ENCODE data around the gene RXRB. TPM values are rescaled to one million over a fixed set of nuclear protein-coding genes. Genes with fewer than 3 reads are reported as not detected.

RXRB gene
- polyA plus RNA-seq, 2 of the 4 experiments (the other 2 are of a cell fraction) = 15.6 to 20.3 TPM

GRCh38 chr6:33160728-33161344, 39.6 kb downstream of the RXRB start:
- Histone ChIP-seq H3K9me3 (no peaks in the 10 kb centered on the region), H3K4me1 (peaks cover 14% of the 10 kb centered on the region; the same call in 2 of the 3 replicates), H3K4me2 (peak overlapping the region; percentile 86), H3K27ac (peak overlapping the region in 1 of 2 experiments; percentile 91; a peak in 2 of 6 replicates), H3K4me3 (peak overlapping the region; percentile 49; the same call in 1 of the 3 replicates)
- ChIA-PET CTCF (interaction anchor here (0.7 to 5.2 kb wide), 15 partner anchors 7 to 159 kb away, joined by 3 to 39 read pairs (median 4); no protein-coding TSS in a partner anchor), POLR2A (no interaction called here)
- DNase-seq (ENCODE audit: low read depth in 1 of 2, low spot score in 1 of 2) (peak in 1 of 2 experiments; percentile 45), FAIRE-seq (no peak), ATAC-seq (peak in 1 of 2 experiments; percentile 65; a peak in 3 of 6 replicates)
- 29% methylated on average over 6 of the region's 13 CpGs for WGBS (ENCODE audit: missing lambda C conversion rate)
- TF ChIP-seq, protein P1, sequence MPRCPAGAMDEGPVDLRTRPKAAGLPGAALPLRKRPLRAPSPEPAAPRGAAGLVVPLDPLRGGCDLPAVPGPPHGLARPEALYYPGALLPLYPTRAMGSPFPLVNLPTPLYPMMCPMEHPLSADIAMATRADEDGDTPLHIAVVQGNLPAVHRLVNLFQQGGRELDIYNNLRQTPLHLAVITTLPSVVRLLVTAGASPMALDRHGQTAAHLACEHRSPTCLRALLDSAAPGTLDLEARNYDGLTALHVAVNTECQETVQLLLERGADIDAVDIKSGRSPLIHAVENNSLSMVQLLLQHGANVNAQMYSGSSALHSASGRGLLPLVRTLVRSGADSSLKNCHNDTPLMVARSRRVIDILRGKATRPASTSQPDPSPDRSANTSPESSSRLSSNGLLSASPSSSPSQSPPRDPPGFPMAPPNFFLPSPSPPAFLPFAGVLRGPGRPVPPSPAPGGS (IDR thresholded peaks at IDR 0.05) = no peak
- TF ChIP-seq RNF2 (IDR thresholded peaks at IDR 0.05; ENCODE audit: borderline replicate concordance, low read depth) (no peak), MAZ (IDR thresholded peaks at IDR 0.05; ENCODE audit: borderline replicate concordance, low read depth, low read length) (no peak), RCOR1 (IDR thresholded peaks at IDR 0.05; ENCODE audit: low read depth, low read length) (no peak), JUNB (IDR thresholded peaks at IDR 0.05) (no peak), NR3C1 (IDR thresholded peaks at IDR 0.05) (no peak), POLR2A (IDR thresholded peaks at IDR 0.05; ENCODE audit: low read length) (no peak), NFE2L2 (conservative IDR thresholded peaks at IDR 0.05; ENCODE audit: low read length) (no peak), HOXB5 (CRISPR knock-in tag; IDR thresholded peaks at IDR 0.05) (no peak), E2F6 (IDR thresholded peaks at IDR 0.05; ENCODE audit: borderline replicate concordance, low read depth) (no peak), MYC (IDR thresholded peaks at IDR 0.05; ENCODE audit: borderline replicate concordance, low read length) (no peak), SMC3 (IDR thresholded peaks at IDR 0.05) (no peak), CHD4 (IDR thresholded peaks at IDR 0.05; ENCODE audit: borderline replicate concordance) (no peak)
- TF ChIP-seq, protein P2, sequence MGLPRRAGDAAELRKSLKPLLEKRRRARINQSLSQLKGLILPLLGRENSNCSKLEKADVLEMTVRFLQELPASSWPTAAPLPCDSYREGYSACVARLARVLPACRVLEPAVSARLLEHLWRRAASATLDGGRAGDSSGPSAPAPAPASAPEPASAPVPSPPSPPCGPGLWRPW (IDR thresholded peaks at IDR 0.05) = no peak
- TF ChIP-seq, protein P3, sequence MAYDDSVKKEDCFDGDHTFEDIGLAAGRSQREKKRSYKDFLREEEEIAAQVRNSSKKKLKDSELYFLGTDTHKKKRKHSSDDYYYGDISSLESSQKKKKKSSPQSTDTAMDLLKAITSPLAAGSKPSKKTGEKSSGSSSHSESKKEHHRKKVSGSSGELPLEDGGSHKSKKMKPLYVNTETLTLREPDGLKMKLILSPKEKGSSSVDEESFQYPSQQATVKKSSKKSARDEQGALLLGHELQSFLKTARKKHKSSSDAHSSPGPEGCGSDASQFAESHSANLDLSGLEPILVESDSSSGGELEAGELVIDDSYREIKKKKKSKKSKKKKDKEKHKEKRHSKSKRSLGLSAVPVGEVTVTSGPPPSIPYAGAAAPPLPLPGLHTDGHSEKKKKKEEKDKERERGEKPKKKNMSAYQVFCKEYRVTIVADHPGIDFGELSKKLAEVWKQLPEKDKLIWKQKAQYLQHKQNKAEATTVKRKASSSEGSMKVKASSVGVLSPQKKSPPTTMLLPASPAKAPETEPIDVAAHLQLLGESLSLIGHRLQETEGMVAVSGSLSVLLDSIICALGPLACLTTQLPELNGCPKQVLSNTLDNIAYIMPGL (CRISPR knock-in tag; IDR thresholded peaks at IDR 0.05; ENCODE audit: borderline replicate concordance) = no peak
- TF ChIP-seq, protein P4, sequence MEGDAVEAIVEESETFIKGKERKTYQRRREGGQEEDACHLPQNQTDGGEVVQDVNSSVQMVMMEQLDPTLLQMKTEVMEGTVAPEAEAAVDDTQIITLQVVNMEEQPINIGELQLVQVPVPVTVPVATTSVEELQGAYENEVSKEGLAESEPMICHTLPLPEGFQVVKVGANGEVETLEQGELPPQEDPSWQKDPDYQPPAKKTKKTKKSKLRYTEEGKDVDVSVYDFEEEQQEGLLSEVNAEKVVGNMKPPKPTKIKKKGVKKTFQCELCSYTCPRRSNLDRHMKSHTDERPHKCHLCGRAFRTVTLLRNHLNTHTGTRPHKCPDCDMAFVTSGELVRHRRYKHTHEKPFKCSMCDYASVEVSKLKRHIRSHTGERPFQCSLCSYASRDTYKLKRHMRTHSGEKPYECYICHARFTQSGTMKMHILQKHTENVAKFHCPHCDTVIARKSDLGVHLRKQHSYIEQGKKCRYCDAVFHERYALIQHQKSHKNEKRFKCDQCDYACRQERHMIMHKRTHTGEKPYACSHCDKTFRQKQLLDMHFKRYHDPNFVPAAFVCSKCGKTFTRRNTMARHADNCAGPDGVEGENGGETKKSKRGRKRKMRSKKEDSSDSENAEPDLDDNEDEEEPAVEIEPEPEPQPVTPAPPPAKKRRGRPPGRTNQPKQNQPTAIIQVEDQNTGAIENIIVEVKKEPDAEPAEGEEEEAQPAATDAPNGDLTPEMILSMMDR (IDR thresholded peaks at IDR 0.05) = no peak

GRCh38 chr6:33160096-33160495, 40.4 kb downstream of the RXRB start:
- ChIA-PET POLR2A (no interaction called here), CTCF (interaction anchor here (1.1 to 5.2 kb wide), 5 partner anchors 12 to 88 kb away, joined by 3 to 39 read pairs (median 4); no protein-coding TSS in a partner anchor)
- H3K4me2 ChIP-seq = no peak overlapping the region
- TF ChIP-seq, protein P3 (CRISPR knock-in tag; IDR thresholded peaks at IDR 0.05; ENCODE audit: borderline replicate concordance) = no peak
- TF ChIP-seq HOXB13 (CRISPR knock-in tag; IDR thresholded peaks at IDR 0.05; ENCODE audit: low read depth) = no peak
- no peak for TF ChIP-seq PHF8 (IDR thresholded peaks at IDR 0.05; ENCODE audit: borderline replicate concordance, low read depth)
- TF ChIP-seq E2F6 (IDR thresholded peaks at IDR 0.05; ENCODE audit: borderline replicate concordance, low read depth) = no peak
- no peak for TF ChIP-seq MAFK (IDR thresholded peaks at IDR 0.05; ENCODE audit: partially characterized antibody)
- no peak for TF ChIP-seq SREBF2 (IDR thresholded peaks at IDR 0.05)
- no peak for TF ChIP-seq CEBPB (IDR thresholded peaks at IDR 0.05)
- no peak for TF ChIP-seq HOXB5 (CRISPR knock-in tag; IDR thresholded peaks at IDR 0.05)
- TF ChIP-seq, protein P5, sequence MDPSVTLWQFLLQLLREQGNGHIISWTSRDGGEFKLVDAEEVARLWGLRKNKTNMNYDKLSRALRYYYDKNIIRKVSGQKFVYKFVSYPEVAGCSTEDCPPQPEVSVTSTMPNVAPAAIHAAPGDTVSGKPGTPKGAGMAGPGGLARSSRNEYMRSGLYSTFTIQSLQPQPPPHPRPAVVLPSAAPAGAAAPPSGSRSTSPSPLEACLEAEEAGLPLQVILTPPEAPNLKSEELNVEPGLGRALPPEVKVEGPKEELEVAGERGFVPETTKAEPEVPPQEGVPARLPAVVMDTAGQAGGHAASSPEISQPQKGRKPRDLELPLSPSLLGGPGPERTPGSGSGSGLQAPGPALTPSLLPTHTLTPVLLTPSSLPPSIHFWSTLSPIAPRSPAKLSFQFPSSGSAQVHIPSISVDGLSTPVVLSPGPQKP (IDR thresholded peaks at IDR 0.05; ENCODE audit: low read depth, low read length) = no peak
- H3K27ac ChIP-seq = no peak overlapping the region
- ATAC-seq (no peak), DNase-seq (ENCODE audit: low read depth in 1 of 2, low spot score in 1 of 2) (no peak), FAIRE-seq (no peak)
- no peak overlapping the region for H3K4me3 ChIP-seq
- 90% methylated on average over 11 of the region's 11 CpGs for WGBS (ENCODE audit: missing lambda C conversion rate)
- H3K9me3 ChIP-seq = no peaks in the 10 kb centered on the region
- H3K4me1 ChIP-seq = peaks cover 14% of the 10 kb centered on the region; the same call in 2 of the 3 replicates

Measured in A549 (cell line).